Cardiac fibroblast (primary cell): Measurements from ENCODE around the gene GRHPR.

ENCODE experiments used
- DNase-seq, 2 donors: peaks; one replicate each; pipeline versions ENCODE4 v3.0.0 to v3.0.0-alpha.2; 2010; ENCODE audit warnings: low read depth in 2 of 2
- H3K4me3 ChIP-seq, 2 donors: replicated peaks in 1 of 2; 1 replicate in 1 of 2; 2 replicates in 1 of 2; pipeline ENCODE4 v1.5.1; 2011; ENCODE audit warnings: low read depth in 2 of 2, low read length in 2 of 2, mild to moderate bottlenecking in 2 of 2, moderate library complexity in 1 of 2
- CTCF ChIP-seq: IDR thresholded peaks from one replicate; pipeline ENCODE4 v1.5.1; 2011; ENCODE audit warnings: low read depth, mild to moderate bottlenecking, low read length, inconsistent platforms

GRHPR gene

GRCh38 chr9:37454238-37454637 lies 31.7 kb downstream of the GRHPR start:
- H3K4me3 ChIP-seq = no peak overlapping the region
- no peak for DNase-seq
- no peak for TF ChIP-seq CTCF

- no peak overlapping the region for H3K4me3 ChIP-seq
- no peak for TF ChIP-seq CTCF
- DNase-seq = no peak
Observed at GRCh38 chr9:37455884-37456647, 33.6 kb downstream of the GRHPR start.

- TF ChIP-seq CTCF = no peak
- DNase-seq = no peak
- no peak overlapping the region for H3K4me3 ChIP-seq
Observed at GRCh38 chr9:37456817-37457216, 34.3 kb downstream of the GRHPR start.

- DNase-seq = peak in 1 of 2 donors; percentile 22
- peak overlapping the region; percentile 98 for H3K4me3 ChIP-seq
- no peak for TF ChIP-seq CTCF
Observed at GRCh38 chr9:37464006-37464405, 41.5 kb downstream of the GRHPR start.

GRCh38 chr9:37464426-37465248 lies 42.1 kb downstream of the GRHPR start:
- TF ChIP-seq CTCF = no peak
- peak; percentile 77 for DNase-seq
- H3K4me3 ChIP-seq = peak overlapping the region; percentile 98

GRCh38 chr9:37465249-37466036 lies 42.9 kb downstream of the GRHPR start, which contains the start of gene ZBTB5:
TSS of gene ZBTB5 (minus strand) at chr9:37465450. CDS start at chr9:37442551, 22,899 bp downstream.
- TF ChIP-seq CTCF = no peak
- H3K4me3 ChIP-seq = peak within 1 kb of the TSS; percentile 98

More at GRCh38 chr9:37465249-37466036, 42.9 kb downstream of the GRHPR start, which contains the start of gene ZBTB5:
- peak; percentile 100 for DNase-seq
